ENCODE measurements around the gene LRRC8A.
A peak's percentile ranks its signal among the peaks of the same experiment; 100 is the strongest.
"Not testable (repeated sequence)": the region's sequence is repeated elsewhere in the genome, so short reads cannot be mapped to it uniquely, and the experiment has no call there.

LRRC8A gene

GRCh38 chr9:128861501-128861900, 20.4 kb upstream of the LRRC8A start:
- no peak overlapping the region for H3K4me3 ChIP-seq (ENCODE audit: low read length)
- no peak for DNase-seq (ENCODE audit: low read depth, low spot score)

- H3K4me3 ChIP-seq (ENCODE audit: low read length) = no peak overlapping the region
- no peak for DNase-seq (ENCODE audit: low read depth, low spot score)
These were observed 19.5 kb upstream of the LRRC8A start for GRCh38 chr9:128862401-128862851.

- DNase-seq (ENCODE audit: low read depth, low spot score) = peak; percentile 66
- H3K4me3 ChIP-seq (ENCODE audit: low read length) = no peak overlapping the region
These were observed 18.3 kb upstream of the LRRC8A start for GRCh38 chr9:128863647-128864046.

GRCh38 chr9:128870128-128870940, 11.6 kb upstream of the LRRC8A start:
- no peak for DNase-seq (ENCODE audit: low read depth, low spot score)
- no peak overlapping the region for H3K4me3 ChIP-seq (ENCODE audit: low read length)

- not testable (repeated sequence) for DNase-seq (ENCODE audit: low read depth, low spot score); H3K4me3 ChIP-seq (ENCODE audit: low read length)
These were observed 11.0 kb upstream of the LRRC8A start for GRCh38 chr9:128870941-128871265.

GRCh38 chr9:128877852-128878251, 4.1 kb upstream of the LRRC8A start:
- H3K4me3 ChIP-seq (ENCODE audit: low read length) = no peak overlapping the region
- DNase-seq (ENCODE audit: low read depth, low spot score) = no peak

- peak overlapping the region; percentile 96 for H3K4me3 ChIP-seq (ENCODE audit: low read length)
- no peak for DNase-seq (ENCODE audit: low read depth, low spot score)
These were observed 1.0 kb downstream of the LRRC8A start for GRCh38 chr9:128882677-128883603.

- no peak overlapping the region for H3K4me3 ChIP-seq (ENCODE audit: low read length)
- DNase-seq (ENCODE audit: low read depth, low spot score) = no peak
These were observed 2.2 kb downstream of the LRRC8A start for GRCh38 chr9:128884164-128884563.

- no peak for DNase-seq (ENCODE audit: low read depth, low spot score)
- no peak overlapping the region for H3K4me3 ChIP-seq (ENCODE audit: low read length)
These were observed 3.4 kb downstream of the LRRC8A start for GRCh38 chr9:128885376-128885775.

- DNase-seq (ENCODE audit: low read depth, low spot score) = no peak
- no peak overlapping the region for H3K4me3 ChIP-seq (ENCODE audit: low read length)
These were observed 3.9 kb downstream of the LRRC8A start for GRCh38 chr9:128885798-128886197.

GRCh38 chr9:128886211-128886891, 4.4 kb downstream of the LRRC8A start:
- H3K4me3 ChIP-seq (ENCODE audit: low read length) = no peak overlapping the region
- no peak for DNase-seq (ENCODE audit: low read depth, low spot score)

GRCh38 chr9:128887049-128887448, 5.1 kb downstream of the LRRC8A start:
- DNase-seq (ENCODE audit: low read depth, low spot score) = no peak
- no peak overlapping the region for H3K4me3 ChIP-seq (ENCODE audit: low read length)

GRCh38 chr9:128887914-128888350, 6.0 kb downstream of the LRRC8A start:
- no peak for DNase-seq (ENCODE audit: low read depth, low spot score)

GRCh38 chr9:128891321-128892220, 9.6 kb downstream of the LRRC8A start:
- DNase-seq (ENCODE audit: low read depth, low spot score) = no peak
- no peak overlapping the region for H3K4me3 ChIP-seq (ENCODE audit: low read length)

More at GRCh38 chr9:128887914-128888350, 6.0 kb downstream of the LRRC8A start:
- no peak overlapping the region for H3K4me3 ChIP-seq (ENCODE audit: low read length)

- DNase-seq (ENCODE audit: low read depth, low spot score) = no peak
- H3K4me3 ChIP-seq (ENCODE audit: low read length) = no peak overlapping the region
These were observed 10.4 kb downstream of the LRRC8A start for GRCh38 chr9:128892221-128892921.

GRCh38 chr9:128893354-128893753, 11.4 kb downstream of the LRRC8A start:
- H3K4me3 ChIP-seq (ENCODE audit: low read length) = no peak overlapping the region
- DNase-seq (ENCODE audit: low read depth, low spot score) = no peak

GRCh38 chr9:128894764-128895163, 12.8 kb downstream of the LRRC8A start:
- H3K4me3 ChIP-seq (ENCODE audit: low read length) = no peak overlapping the region
- DNase-seq (ENCODE audit: low read depth, low spot score) = no peak

- H3K4me3 ChIP-seq (ENCODE audit: low read length) = no peak overlapping the region
- no peak for DNase-seq (ENCODE audit: low read depth, low spot score)
These were observed 13.6 kb downstream of the LRRC8A start for GRCh38 chr9:128895556-128895955.

Measured in Jurkat, Clone E6-1 (cell line).